Suprapubic skin (tissue), 4 donors: ENCODE measurements around the gene MLLT10. TPM values are rescaled to one million over a fixed set of nuclear protein-coding genes. Genes with fewer than 3 reads are reported as not detected.

Source experiments
- DNase-seq, 2 donors: peaks; one replicate each; pipeline ENCODE4 v3.0.0-alpha.2; 2019; ENCODE audit warnings: low spot score in 2 of 2
- H3K27ac ChIP-seq: fragments of 200-600 bp; sonication (generic); one replicate; pipeline ENCODE4 v1.5.1; 2019
- H3K27me3 ChIP-seq: fragments of 200-600 bp; sonication (generic); one replicate; pipeline ENCODE4 v1.5.1; 2019
- H3K36me3 ChIP-seq: fragments of 200-600 bp; sonication (generic); one replicate; pipeline ENCODE4 v1.5.1; 2019
- H3K4me1 ChIP-seq: fragments of 200-600 bp; sonication (generic); one replicate; pipeline ENCODE4 v1.5.1; 2019
- H3K4me3 ChIP-seq: fragments of 200-600 bp; sonication (generic); one replicate; pipeline ENCODE4 v1.5.1; 2019; ENCODE audit warnings: mild to moderate bottlenecking
- H3K9me3 ChIP-seq: fragments of 200-600 bp; sonication (generic); one replicate; pipeline ENCODE4 v1.5.1; 2019
- CTCF ChIP-seq, 2 donors: fragments of 200-600 bp in 1 of 2; fragments of 450-650 bp in 1 of 2; sonication (generic) in 1 of 2; IDR thresholded peaks; one replicate each; pipeline ENCODE4 v1.5.1; 2016 to 2019; ENCODE audit warnings: antibody characterized with exemption in 2 of 2, mild to moderate bottlenecking in 1 of 2, moderate library complexity in 1 of 2
- EP300 ChIP-seq: sonication (generic); formaldehyde crosslinking; IDR thresholded peaks from one replicate; pipeline ENCODE4 v1.6.1; 2017; ENCODE audit warnings: antibody characterized with exemption
- POLR2A ChIP-seq, 2 donors: fragments of 450-650 bp; IDR thresholded peaks; one replicate each; pipeline ENCODE4 v1.6.1; 2017; ENCODE audit warnings: antibody characterized with exemption in 2 of 2, mild to moderate bottlenecking in 2 of 2, moderate library complexity in 2 of 2
- POLR2AphosphoS5 ChIP-seq, 3 donors: sonication (generic); formaldehyde crosslinking; IDR thresholded peaks; one replicate each; pipeline ENCODE4 v1.6.1; 2017; ENCODE audit warnings: antibody characterized with exemption in 3 of 3
- WGBS: methylation state at CpG from one replicate; pipeline ENCODE4 v1.1.5; 2018; 5-methylcytosine and 5-hydroxymethylcytosine counted together
- total RNA-seq, 4 donors: library from RNA; depleted of rRNA; stranded (reverse); fragments of >200 nt; gene quantifications; one replicate each; pipeline ENCODE4 v1.1.0, GENCODE V29; 2016

MLLT10 gene
- total RNA-seq, 4 donors from 2014 or later: 58.0 to 97.8 (median 64.4) TPM

- no peaks in the 10 kb centered on the region for H3K4me1 ChIP-seq
- H3K9me3 ChIP-seq: no peaks in the 10 kb centered on the region
- no peaks in the 10 kb centered on the region for H3K27me3 ChIP-seq
- H3K4me3 ChIP-seq: no peak overlapping the region
- no peak for DNase-seq
- TF ChIP-seq EP300 (no peak), CTCF (IDR thresholded peaks at IDR 0.05) (no peak)
- H3K27ac ChIP-seq: no peak overlapping the region
- peaks cover 14% of the 10 kb centered on the region for H3K36me3 ChIP-seq
These were observed 153.9 kb downstream of the MLLT10 start for GRCh38 chr10:21688009-21688332.

GRCh38 chr10:21688870-21689269 lies 154.8 kb downstream of the MLLT10 start:
- Histone ChIP-seq H3K4me3 (no peak overlapping the region), H3K27me3 (no peaks in the 10 kb centered on the region), H3K27ac (no peak overlapping the region), H3K4me1 (no peaks in the 10 kb centered on the region), H3K9me3 (no peaks in the 10 kb centered on the region), H3K36me3 (peaks cover 14% of the 10 kb centered on the region)
- TF ChIP-seq CTCF (IDR thresholded peaks at IDR 0.05): no peak
- no peak for TF ChIP-seq EP300
- TF ChIP-seq POLR2A (IDR thresholded peaks at IDR 0.05): no peak
- no peak for TF ChIP-seq POLR2AphosphoS5 (IDR thresholded peaks at IDR 0.05)
- no peak for DNase-seq
- 96% methylated on average over 1 of the region's 1 CpG for WGBS

GRCh38 chr10:21689881-21690280 lies 155.8 kb downstream of the MLLT10 start:
- DNase-seq: no peak
- Histone ChIP-seq H3K4me3 (no peak overlapping the region), H3K9me3 (no peaks in the 10 kb centered on the region), H3K36me3 (peaks cover 11% of the 10 kb centered on the region), H3K27ac (no peak overlapping the region), H3K4me1 (no peaks in the 10 kb centered on the region), H3K27me3 (no peaks in the 10 kb centered on the region)
- TF ChIP-seq EP300: no peak
- TF ChIP-seq POLR2AphosphoS5 (IDR thresholded peaks at IDR 0.05): no peak
- TF ChIP-seq POLR2A (IDR thresholded peaks at IDR 0.05): no peak
- TF ChIP-seq CTCF (IDR thresholded peaks at IDR 0.05): no peak

GRCh38 chr10:21692916-21693315 lies 158.9 kb downstream of the MLLT10 start:
- no peak for DNase-seq
- H3K27ac ChIP-seq: no peak overlapping the region
- H3K9me3 ChIP-seq: no peaks in the 10 kb centered on the region
- H3K36me3 ChIP-seq: peaks cover 8% of the 10 kb centered on the region
- no peak overlapping the region for H3K4me3 ChIP-seq
- H3K4me1 ChIP-seq: no peaks in the 10 kb centered on the region
- no peaks in the 10 kb centered on the region for H3K27me3 ChIP-seq
- TF ChIP-seq POLR2AphosphoS5 (IDR thresholded peaks at IDR 0.05) (no peak), CTCF (IDR thresholded peaks at IDR 0.05) (no peak), POLR2A (IDR thresholded peaks at IDR 0.05) (no peak), EP300 (no peak)
- 56% methylated on average over 1 of the region's 1 CpG for WGBS

GRCh38 chr10:21693418-21693817 lies 159.4 kb downstream of the MLLT10 start:
- Histone ChIP-seq H3K36me3 (peaks cover 4% of the 10 kb centered on the region), H3K27ac (no peak overlapping the region), H3K4me1 (no peaks in the 10 kb centered on the region), H3K9me3 (no peaks in the 10 kb centered on the region), H3K4me3 (no peak overlapping the region), H3K27me3 (no peaks in the 10 kb centered on the region)
- WGBS: 84% methylated on average over 5 of the region's 5 CpGs
- TF ChIP-seq EP300 (no peak), POLR2AphosphoS5 (IDR thresholded peaks at IDR 0.05) (no peak), CTCF (IDR thresholded peaks at IDR 0.05) (no peak), POLR2A (IDR thresholded peaks at IDR 0.05) (no peak)
- DNase-seq: no peak
